Activated T-cell treated with anti-CD3 and anti-CD28 coated beads for 4 hours (primary cell): ENCODE measurements around the gene GUCY2D.
"Not testable (repeated sequence)": the region's sequence is repeated elsewhere in the genome, so short reads cannot be mapped to it uniquely, and the experiment has no call there.

ENCODE experiments used
- DNase-seq: peaks from one replicate; pipeline ENCODE4 v3.0.0-alpha.2; 2020

The GUCY2D gene

DNA sequence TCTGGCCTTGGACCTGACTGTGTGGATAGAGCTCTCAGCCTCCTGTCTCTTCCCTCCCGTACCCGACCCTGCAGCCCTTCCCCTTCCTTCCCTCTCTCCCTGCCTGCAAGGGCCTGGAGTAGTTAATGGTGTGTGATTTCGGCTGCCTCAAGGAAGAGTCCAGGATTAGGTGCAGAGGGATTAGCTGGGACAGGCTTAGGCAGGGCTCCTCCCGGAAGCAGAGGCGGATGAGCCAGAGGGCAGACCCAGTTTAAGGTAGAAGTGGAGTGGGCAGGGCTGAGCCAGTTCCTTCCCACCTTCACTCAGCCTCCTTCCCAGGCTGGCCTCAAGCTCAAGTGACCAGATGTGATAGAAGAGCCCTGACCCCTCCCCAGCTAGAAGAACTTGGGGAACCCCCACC is 16.8 kb downstream of the GUCY2D start:
- DNase-seq = no peak

DNA sequence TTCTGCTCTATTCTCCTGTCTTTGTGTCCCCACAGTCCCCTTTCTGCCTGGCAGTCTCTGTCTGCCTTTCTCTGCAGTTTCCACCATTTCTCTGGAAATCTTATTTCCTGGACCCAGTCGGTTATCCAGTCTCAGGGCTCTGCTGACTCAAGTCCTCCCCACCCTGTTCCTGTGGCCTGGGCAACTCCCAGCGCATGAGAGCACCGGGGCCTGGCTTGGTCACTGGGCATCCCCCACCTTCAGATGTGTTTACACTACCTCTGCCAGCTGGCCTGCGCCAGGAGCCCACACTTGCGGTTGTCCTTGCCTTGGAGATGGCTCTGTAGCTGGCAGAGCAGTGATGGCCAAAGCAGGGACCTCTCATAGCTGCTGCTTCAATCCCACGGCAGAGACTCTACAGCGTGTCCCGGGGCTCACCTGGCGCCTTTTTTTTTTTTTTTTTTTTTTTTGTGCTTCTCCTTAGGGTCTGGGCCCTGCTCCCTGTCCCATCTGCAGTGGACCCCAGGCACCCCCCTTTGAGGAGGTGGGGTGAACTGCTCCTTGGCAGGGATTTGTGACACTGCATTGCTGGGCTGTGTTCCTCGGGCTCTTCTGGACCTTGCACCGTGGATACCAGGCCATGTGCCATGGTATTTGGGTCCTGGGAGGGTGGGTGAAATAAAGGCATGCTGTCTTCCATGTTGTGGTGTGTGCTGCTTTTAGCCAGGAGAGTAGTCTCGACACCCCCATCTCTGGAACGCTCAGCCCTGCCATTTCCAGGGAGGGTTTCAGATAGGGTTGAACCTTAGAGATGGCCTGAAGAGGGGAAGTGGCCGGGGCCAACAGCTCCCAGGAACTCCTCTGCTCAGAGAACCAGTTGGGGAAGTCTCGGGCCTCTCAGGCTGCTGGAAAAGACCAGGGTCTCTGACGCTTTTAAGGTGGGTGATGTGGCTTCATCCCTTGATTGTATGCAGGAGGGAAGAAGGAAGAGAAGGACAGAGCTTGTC is 17.5 kb downstream of the GUCY2D start:
- no peak for DNase-seq

DNA sequence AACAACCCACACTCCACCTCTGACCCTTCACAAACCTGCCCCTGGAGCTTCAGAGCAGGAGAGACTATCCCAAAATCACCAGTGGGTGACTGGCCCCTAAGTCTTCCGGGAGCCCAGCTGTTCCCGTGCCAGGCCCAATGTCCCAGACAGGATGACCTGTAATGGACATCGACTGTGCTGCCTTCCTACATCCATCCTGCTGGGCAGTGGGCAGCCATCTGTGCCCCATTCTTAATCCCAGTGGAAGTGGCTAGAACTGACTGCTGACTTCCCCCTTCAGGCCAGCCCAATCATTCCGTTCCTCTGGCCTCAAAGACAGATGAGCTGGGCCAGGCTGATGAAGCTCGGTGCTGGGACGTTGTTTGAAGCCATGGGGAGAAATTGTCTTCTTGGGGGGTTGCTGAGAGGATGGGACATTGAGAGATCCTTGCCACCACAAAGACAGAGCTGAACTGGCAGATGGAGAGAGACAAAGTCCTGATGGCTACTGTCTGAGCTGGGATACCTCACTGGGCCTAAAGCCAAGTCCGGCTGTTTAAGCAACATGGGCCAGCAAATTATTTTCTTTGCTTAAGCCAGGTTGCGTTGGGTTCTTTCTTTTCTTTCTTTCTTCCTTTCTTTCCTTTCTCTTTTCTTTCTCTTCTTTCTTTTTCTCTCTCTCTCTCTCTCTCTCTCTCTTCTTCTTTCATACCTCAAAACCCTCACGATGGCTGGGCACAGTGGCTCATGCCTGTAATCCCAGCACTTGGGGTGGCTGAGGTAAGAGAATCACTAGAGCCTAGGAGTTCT is 18.6 kb downstream of the GUCY2D start:
- no peak for DNase-seq

DNA sequence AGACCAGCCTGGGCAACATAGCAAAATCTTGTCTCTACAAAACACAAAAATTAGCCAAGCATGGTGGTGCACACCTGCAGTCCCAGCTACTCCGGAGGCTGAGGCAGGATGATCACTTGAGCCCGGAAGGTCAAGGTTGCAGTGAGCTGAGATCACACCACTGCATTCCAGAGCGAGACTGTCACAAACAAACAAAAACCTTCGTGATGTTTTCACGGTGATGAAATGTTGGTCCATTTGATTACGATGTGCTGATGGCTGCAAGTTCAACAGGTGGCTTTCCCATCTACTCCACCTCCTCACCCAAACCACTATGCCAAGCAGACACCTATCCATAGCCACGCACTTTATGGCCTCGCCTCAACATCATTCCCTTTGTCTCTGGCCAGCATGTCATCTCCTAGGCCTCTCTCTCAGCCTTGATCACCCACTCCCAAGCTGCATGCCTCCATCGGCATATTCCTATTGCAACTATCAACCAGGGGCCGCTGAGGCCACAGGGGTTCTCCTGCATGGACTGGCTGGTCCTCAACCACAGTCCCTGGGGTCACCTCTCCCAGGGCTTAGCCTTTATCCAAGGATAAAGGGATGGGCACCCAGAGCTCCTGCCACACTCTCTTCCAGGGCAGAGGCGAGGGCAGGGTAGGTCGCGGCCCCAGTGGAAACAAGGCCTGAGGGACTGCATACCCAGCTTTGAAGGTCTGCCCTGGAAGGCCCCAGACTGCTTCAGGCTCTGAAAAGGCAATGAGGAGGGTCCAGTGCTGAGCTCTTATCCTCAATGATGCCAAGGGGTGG is 19.3 kb downstream of the GUCY2D start:
- DNase-seq = no peak

DNA sequence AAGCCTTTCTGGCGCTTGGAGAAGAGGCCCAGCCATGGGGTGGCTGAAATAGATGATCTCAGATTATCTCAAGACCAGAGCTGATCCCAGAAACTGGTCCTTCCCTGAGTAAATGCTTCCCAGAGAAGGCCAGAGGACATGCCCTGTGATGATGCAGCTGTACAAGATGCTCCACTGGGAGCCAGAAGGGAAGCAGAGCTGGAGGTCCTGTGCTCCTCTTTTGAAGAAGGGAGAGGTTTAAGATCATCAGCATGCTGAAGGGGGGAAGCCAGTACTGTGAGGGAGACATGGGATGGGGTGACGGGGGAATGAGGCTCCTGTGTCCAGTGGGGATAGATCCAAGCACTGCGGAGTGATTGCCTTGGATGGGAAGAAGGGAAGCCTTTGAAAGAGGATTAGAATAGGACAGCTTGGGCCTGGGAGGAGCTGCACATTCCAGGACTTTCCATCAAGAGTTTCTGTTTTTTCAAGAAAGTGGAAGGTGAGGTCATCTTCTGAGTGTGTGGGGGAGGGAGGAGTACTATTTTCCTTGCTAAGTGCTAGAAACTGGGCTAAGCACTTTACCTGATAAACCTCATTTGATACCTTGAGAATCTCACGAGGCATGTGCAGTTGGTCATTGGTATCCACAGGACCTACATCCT is 20.1 kb downstream of the GUCY2D start:
- DNase-seq = no peak

DNA sequence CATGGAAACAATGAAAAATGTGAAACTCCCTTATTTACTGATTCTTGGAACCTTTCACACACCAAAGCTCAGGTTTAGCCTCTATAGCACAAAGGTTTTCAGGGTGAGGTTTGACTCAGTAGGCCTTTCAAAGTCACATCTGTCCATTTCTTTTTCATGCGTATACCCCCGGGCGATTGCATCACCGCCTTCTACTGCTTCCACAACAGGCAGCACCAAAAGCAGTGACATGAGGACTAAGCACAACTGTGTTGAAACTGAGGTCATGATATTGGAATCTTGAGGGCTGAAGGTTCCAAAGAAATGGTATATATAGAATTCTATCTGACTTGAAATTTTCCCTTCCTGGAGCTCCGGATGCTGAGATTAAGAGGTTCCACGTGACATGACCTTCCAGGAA is 21.7 kb downstream of the GUCY2D start:
- not testable (repeated sequence) for DNase-seq

DNA sequence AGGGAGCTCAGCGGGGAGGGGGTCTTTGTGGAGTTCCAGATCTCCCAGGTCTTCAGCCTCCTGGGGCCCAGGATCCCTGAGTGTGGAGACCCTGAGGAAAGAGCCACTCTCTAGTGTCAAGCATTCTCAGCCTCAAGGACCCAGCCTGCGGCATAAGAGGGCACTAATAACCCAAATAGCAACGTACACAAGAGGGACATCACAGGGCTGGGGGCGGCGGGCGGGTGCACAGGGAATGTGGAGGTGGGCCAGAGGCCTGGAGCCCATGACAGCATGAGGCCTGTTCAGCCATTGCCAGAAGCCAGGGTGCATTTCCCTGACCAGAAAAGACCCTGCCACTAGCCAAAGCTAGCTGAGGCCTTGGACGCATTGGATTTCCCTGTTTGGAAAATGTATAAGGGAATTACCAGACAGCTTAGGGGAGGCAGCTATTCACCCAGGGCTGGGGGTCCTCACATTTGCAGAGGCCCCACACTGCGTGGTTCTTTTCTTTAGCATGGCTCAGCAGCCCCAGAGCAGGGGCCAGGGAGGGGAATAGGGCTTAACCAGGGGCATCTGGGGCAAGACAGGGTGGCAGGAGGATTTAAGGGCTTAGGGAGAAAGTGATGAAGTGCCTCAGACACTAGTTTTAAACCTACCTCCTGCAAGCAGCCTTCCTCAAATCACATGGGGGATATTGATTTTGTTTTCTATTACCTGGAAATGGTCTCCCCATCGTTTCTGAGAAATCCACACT is 22.9 kb downstream of the GUCY2D start:
- no peak for DNase-seq

DNA sequence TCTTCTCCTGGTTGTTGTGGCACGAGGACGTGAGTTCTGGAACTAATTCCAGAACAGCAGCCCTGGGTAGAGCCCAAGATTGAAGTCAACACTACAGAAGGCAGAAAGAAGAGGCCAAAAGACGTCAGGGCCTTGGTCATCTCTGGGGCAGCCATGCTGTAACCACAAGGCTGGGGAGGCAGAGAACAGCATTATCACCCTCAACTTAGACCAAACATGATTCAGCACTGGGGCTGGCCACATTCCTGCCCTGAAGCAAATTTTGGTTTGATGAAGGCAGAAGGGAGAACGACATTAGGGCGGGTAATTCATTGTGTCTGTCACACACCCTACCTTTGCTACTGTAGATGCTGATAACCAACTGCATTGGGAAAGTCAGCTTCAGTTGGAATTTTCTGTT is 26.7 kb downstream of the GUCY2D start:
- no peak for DNase-seq

DNA sequence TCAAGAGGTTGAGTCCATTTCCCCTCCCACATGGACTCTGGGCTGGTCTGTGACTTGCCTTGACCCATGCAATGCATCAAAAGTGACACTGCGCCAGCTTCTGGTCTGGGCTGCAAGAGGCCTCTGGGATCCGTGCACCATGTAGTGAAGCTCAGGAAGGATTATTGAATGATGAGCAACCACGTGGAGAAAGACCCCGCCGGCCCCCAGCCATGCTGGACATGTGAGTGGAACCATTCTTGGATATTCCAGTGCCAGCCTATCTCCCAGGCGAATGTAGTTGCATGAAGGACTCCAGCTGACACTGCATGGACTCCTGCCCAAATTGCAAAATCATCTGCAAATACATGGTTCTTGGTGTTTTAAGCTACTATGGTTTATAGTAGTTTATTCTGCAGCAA is 28.8 kb downstream of the GUCY2D start:
- no peak for DNase-seq

DNA sequence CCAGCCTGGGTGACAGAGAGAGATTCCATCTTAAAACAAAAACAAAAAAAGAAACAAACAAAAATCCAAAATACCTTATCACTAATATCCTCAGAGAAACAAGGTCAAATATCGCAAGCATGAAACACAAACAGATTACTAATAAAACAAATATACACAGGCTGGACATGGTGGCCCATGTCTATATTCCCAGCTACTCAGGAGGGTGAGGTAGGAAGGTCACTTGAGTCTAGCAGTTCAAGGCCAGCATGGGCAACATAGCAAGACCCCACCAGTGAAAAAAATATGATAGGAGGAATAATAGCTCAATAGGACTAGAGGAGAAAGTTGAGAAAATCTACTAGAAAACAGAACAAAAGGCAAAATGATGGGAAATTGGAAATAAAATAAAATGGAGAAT is 29.5 kb downstream of the GUCY2D start:
- no peak for DNase-seq

DNA sequence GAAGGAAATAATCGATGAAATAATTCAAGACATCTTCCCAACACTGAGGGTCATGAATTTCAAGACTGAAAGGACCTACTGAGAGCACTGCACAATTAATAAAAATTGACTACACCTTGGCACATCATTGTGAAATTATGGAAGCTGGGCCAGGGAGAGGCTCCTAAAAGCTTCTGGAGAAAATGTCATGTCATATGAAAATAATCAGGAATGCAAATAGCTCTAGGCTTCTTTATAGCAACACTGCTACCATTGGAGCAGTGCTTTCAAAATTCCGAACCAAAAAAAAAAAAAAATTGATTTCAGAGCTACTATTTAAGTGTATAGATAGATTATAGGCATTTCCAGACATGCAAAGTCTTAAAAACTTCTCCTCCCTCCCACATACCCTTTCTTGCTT is 30.0 kb downstream of the GUCY2D start:
- no peak for DNase-seq

DNA sequence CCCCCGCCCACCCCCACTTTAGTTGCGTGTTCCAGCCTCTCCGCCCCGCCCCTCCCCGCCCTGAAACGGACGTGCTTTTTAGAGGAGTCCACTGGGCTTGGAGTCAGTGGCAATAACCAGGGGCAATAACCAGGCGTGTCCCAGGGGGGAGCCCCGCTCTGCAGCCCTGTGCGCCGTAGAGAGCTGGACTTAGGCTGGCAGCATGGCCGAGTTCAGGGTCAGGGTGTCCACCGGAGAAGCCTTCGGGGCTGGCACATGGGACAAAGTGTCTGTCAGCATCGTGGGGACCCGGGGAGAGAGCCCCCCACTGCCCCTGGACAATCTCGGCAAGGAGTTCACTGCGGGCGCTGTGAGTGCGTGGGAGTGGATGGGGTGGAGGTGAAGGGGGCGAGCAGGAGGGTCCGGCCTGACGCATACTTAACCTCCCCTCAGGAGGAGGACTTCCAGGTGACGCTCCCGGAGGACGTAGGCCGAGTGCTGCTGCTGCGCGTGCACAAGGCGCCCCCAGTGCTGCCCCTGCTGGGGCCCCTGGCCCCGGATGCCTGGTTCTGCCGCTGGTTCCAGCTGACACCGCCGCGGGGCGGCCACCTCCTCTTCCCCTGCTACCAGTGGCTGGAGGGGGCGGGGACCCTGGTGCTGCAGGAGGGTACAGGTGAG is 36.7 kb downstream of the GUCY2D start, which contains the start of gene ALOX15B:
Gene ALOX15B, plus strand, starts transcription at position 106 of the 657 bp plus-strand sequence. Its CDS starts 97 bp downstream, at position 203.
- DNase-seq = no peak

DNA sequence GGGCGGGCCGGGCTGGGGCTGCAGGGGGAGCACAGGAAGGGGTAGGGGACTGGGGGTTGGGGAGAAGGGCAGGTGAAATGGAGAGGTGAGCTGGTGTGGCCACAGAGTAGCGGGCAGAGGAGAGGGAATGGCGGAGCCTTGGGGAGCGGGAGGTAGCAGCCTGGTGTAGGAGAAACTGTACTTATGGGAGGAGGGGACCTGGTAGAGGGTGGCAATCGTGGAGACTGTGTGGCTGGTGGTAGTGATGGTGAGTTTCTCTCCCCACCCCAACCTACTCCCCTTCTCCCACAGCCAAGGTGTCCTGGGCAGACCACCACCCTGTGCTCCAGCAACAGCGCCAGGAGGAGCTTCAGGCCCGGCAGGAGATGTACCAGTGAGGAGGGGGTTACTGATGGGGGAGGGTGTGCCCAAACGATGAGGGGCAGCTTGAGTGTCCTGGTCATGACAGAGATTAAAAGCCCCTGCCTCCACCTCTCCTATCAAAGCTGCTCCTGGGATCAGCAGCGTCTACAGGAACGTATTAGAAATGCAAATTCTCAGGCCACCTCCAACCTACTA is 37.3 kb downstream of the GUCY2D start:
- no peak for DNase-seq

DNA sequence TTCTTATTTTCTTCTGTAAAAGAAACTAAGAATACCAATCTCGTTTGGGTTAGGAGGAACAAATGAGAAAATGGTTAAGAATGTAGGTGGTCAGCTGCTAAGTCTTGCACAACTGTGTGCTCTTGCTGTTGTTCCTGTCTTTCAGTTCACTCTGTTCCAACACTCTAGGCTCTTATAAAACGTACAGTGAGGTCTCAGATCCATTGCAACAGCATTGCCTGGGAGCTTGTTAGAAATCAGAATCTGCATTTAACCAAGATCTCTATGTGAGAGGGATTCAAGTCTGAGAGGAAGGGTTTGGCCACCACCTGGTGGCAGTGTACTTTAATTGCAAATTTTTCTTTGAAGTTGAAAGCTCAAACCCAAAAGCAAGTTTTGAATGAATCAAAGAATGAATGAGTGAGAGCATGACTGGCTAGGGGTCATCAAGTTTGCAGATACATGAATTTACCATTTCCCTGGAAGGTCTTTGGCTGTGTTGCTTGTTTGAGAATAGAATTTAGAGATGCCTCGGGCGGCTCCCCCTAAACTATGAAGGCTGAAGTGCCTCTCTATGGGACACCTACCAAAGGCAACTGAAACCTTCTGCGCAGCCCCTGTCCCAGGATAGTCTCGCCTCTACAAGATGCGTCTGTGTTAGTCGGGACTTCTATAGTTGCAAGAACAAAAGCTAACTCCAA is 39.0 kb downstream of the GUCY2D start:
- DNase-seq = peak; percentile 16

DNA sequence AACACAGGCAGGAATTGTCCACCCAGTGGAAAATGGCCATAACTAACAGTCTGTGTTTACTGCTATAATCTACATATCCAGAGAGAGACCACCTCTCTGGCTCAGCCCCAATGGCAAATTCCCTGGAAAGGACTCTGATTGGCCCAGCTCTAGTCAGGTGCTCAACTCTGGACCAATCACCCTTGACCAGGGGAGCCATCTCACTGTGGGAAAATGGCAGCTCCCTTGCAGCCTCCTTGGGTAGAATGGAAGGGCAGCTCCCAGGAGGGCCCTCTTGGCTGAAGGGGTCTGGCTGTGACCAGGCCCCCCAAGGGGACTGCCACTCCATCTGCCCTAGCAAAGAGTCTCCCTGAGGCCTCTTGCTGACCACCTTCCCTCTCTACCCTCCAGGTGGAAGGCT is 39.6 kb downstream of the GUCY2D start:
- DNase-seq = no peak

DNA sequence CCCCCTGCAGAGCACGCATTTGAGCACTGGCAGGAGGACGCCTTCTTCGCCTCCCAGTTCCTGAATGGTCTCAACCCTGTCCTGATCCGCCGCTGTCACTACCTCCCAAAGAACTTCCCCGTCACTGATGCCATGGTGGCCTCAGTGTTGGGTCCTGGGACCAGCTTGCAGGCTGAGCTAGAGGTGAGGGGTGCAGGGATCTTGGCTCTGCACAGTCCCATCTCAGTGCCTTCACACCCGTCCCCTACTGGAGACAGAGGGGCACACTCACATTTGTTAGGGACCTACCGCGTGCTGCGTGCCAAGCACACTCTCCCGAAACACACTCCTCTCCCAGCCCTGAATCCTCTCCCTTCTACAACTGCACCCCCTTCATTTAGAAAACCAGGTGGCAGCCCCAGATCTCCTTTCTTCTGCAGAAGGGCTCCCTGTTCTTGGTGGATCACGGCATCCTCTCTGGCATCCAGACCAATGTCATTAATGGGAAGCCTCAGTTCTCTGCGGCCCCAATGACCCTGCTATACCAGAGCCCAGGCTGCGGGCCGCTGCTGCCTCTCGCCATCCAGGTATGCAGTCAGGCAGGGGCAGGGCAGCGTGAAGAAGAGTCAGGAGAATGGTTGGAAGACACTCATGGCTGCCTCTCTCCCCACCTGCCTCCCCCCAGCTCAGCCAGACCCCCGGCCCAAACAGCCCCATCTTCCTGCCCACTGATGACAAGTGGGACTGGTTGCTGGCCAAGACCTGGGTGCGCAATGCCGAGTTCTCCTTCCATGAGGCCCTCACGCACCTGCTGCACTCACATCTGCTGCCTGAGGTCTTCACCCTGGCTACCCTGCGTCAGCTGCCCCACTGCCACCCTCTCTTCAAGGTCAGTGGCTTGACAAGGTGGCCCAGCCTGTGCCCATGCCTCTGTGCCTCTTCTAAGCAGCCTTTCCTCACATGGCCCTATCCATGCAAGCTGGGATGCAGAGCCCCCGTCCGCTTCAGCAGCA is 42.7 kb downstream of the GUCY2D start:
- DNase-seq = no peak

DNA sequence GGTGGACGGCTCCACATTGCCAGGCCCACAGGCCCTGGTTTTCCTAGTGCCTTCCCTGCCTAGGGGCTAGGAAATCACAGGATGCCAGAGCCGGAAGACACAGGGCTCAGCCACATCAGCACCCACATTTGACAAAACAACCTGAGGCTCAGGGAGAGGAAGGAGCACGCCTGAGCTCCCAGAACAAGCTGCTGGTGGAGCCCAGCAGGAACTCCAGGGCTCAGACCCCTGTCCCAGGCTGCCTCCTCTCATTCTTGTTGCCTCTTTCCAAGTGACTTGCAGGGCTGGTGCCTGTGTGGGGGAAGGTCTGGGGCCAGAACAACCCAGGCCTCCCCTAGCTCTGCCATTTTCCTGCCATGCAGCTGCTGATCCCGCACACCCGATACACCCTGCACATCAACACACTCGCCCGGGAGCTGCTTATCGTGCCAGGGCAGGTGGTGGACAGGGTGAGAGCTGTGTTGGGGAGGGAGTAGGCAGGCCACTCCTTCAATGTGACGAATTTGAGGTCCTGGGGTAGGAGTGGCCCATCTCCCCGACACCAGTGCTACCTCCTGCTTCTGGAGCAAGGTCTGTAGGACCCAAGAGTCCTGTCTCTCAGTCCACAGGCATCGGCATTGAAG is 44.0 kb downstream of the GUCY2D start:
- no peak for DNase-seq
